SK-N-MC (cell line): ENCODE measurements around the gene CHRNA9.

Experiments
- DNase-seq: peaks from one replicate; pipeline ENCODE4 v3.0.0-alpha.2; 2011; ENCODE audit warnings: low read depth, low spot score
- H3K27ac ChIP-seq: fragments of 200-600 bp; sonication (generic); 2 replicates; pipeline ENCODE4 v1.5.1; 2016; ENCODE audit warnings: mixed run types
- H3K36me3 ChIP-seq: fragments of 200-600 bp; sonication (generic); 2 replicates; pipeline ENCODE4 v1.6.1; 2017; ENCODE audit warnings: antibody characterized with exemption, low read length, mixed read lengths; ENCODE audit not compliant: insufficient read depth
- H3K4me3 ChIP-seq: fragments of 200-600 bp; sonication (generic); 2 replicates; pipeline ENCODE4 v1.5.1; 2016
- H3K9ac ChIP-seq: fragments of 200-600 bp; sonication (generic); 2 replicates; pipeline ENCODE4 v1.8.0; 2017; ENCODE audit warnings: mixed run types, mixed read lengths; ENCODE audit not compliant: insufficient read length
- H3K9me3 ChIP-seq: fragments of 200-600 bp; sonication (generic); 2 replicates; pipeline ENCODE4 v1.6.1; 2017; ENCODE audit warnings: low read depth, mild to moderate bottlenecking, antibody characterized with exemption, low read length, moderate library complexity, mixed read lengths
- EZH2 ChIP-seq: fragments of 200-600 bp; sonication (generic); IDR thresholded peaks from one replicate; pipeline ENCODE4 v1.6.1; 2017; ENCODE audit warnings: antibody characterized with exemption
- FOXP2 ChIP-seq: optimal IDR thresholded peaks from 2 replicates; pipeline ENCODE3; 2011; ENCODE audit warnings: mild to moderate bottlenecking, moderate library complexity; ENCODE audit not compliant: insufficient read depth; ENCODE audit errors: extremely low read length, control extremely low read depth
- POLR2AphosphoS5 ChIP-seq: IDR thresholded peaks from 2 replicates; pipeline ENCODE4 v1.6.1; 2012; ENCODE audit warnings: mild to moderate bottlenecking, low read depth, low read length, borderline replicate concordance

The CHRNA9 gene

GRCh38 chr4:40295572-40295971 lies 39.6 kb upstream of the CHRNA9 start:
- no peak overlapping the region for H3K4me3 ChIP-seq
- no peak overlapping the region for H3K9ac ChIP-seq
- H3K36me3 ChIP-seq, result no peaks in the 10 kb centered on the region
- H3K9me3 ChIP-seq, result no peaks in the 10 kb centered on the region; the same call in 1 of the 2 replicates
- no peak for DNase-seq
- H3K27ac ChIP-seq, result no peak overlapping the region
- TF ChIP-seq EZH2 (no peak), POLR2AphosphoS5 (no peak), FOXP2 (no peak)

GRCh38 chr4:40299126-40299525 lies 36.0 kb upstream of the CHRNA9 start:
- no peak overlapping the region for H3K9ac ChIP-seq
- no peak overlapping the region for H3K27ac ChIP-seq
- H3K36me3 ChIP-seq, result no peaks in the 10 kb centered on the region
- no peak overlapping the region for H3K4me3 ChIP-seq
- DNase-seq, result no peak
- no peak for TF ChIP-seq POLR2AphosphoS5
- H3K9me3 ChIP-seq, result no peaks in the 10 kb centered on the region; the same call in 1 of the 2 replicates

- Histone ChIP-seq H3K9me3 (no peaks in the 10 kb centered on the region; the same call in 1 of the 2 replicates), H3K27ac (no peak overlapping the region), H3K36me3 (no peaks in the 10 kb centered on the region), H3K4me3 (no peak overlapping the region), H3K9ac (no peak overlapping the region)
- TF ChIP-seq POLR2AphosphoS5 (no peak), FOXP2 (no peak), EZH2 (no peak)
- DNase-seq, result no peak
These were observed 35.3 kb upstream of the CHRNA9 start for GRCh38 chr4:40299811-40300292.

GRCh38 chr4:40300371-40301162 lies 34.6 kb upstream of the CHRNA9 start:
- Histone ChIP-seq H3K9me3 (no peaks in the 10 kb centered on the region; the same call in 1 of the 2 replicates), H3K27ac (no peak overlapping the region), H3K36me3 (no peaks in the 10 kb centered on the region), H3K9ac (no peak overlapping the region), H3K4me3 (no peak overlapping the region)
- TF ChIP-seq POLR2AphosphoS5 (no peak), FOXP2 (no peak), EZH2 (no peak)
- no peak for DNase-seq

- H3K9ac ChIP-seq, result no peak overlapping the region
- no peak overlapping the region for H3K27ac ChIP-seq
- H3K9me3 ChIP-seq, result no peaks in the 10 kb centered on the region; the same call in 1 of the 2 replicates
- H3K36me3 ChIP-seq, result no peaks in the 10 kb centered on the region
- H3K4me3 ChIP-seq, result no peak overlapping the region
- no peak for TF ChIP-seq POLR2AphosphoS5
- TF ChIP-seq FOXP2, result no peak
- TF ChIP-seq EZH2, result no peak
- DNase-seq, result no peak
These were observed 33.5 kb upstream of the CHRNA9 start for GRCh38 chr4:40301603-40302002.

- no peak for DNase-seq
- Histone ChIP-seq H3K27ac (no peak overlapping the region), H3K9me3 (no peaks in the 10 kb centered on the region), H3K9ac (no peak overlapping the region), H3K36me3 (no peaks in the 10 kb centered on the region), H3K4me3 (no peak overlapping the region)
- TF ChIP-seq FOXP2 (no peak), POLR2AphosphoS5 (no peak), EZH2 (no peak)
These were observed 31.4 kb upstream of the CHRNA9 start for GRCh38 chr4:40303751-40304150.

- Histone ChIP-seq H3K36me3 (no peaks in the 10 kb centered on the region), H3K4me3 (no peak overlapping the region), H3K27ac (no peak overlapping the region), H3K9me3 (no peaks in the 10 kb centered on the region), H3K9ac (no peak overlapping the region)
- DNase-seq, result no peak
- no peak for TF ChIP-seq POLR2AphosphoS5
These were observed 29.6 kb upstream of the CHRNA9 start for GRCh38 chr4:40305328-40306170.

GRCh38 chr4:40306226-40306625 lies 28.9 kb upstream of the CHRNA9 start:
- Histone ChIP-seq H3K9me3 (no peaks in the 10 kb centered on the region), H3K36me3 (no peaks in the 10 kb centered on the region), H3K27ac (no peak overlapping the region), H3K9ac (no peak overlapping the region), H3K4me3 (no peak overlapping the region)
- TF ChIP-seq EZH2, result no peak
- TF ChIP-seq FOXP2, result no peak
- no peak for TF ChIP-seq POLR2AphosphoS5
- DNase-seq, result no peak
